Right ventricle myocardium inferior (tissue), 1 donor: Measurements from ENCODE around the gene DCBLD2. TPM values are rescaled to one million over a fixed set of nuclear protein-coding genes. Genes with fewer than 3 reads are reported as not detected.
A peak's percentile ranks its signal among the peaks of the same experiment; 100 is the strongest.
"Not testable (repeated sequence)": the region's sequence is repeated elsewhere in the genome, so short reads cannot be mapped to it uniquely, and the experiment has no call there.

Experiments used
- ATAC-seq: fragments of 200-7000 bp; cut with Tn5 transposase; one replicate; pipeline ENCODE4 v1.9.1; 2020; ENCODE audit warnings: mild to moderate bottlenecking, moderate library complexity
- DNase-seq: peaks from one replicate; pipeline ENCODE4 v3.0.0; 2021; ENCODE audit errors: missing footprints
- intact Hi-C: fragments of 100-400 bp; cut with DNase I; formaldehyde crosslinking; loops from one replicate; pipeline ENCODE4 v1.11.0; 2022
- total RNA-seq: library from RNA; stranded (reverse); fragmentation: NEBNext Ultra II Directional; extraction: Animal tissue kit (Norgen Biotek cat#: 25700); gene quantifications from one replicate; pipeline ENCODE4 v1.2.1, GENCODE V29; 2021
- donor health status: DM: no; HTN: yes; CAD: no; lungs with severe emphysema.

DCBLD2 gene
- total RNA-seq, 1 donor from 2014 or later: 34.7 TPM

DNA sequence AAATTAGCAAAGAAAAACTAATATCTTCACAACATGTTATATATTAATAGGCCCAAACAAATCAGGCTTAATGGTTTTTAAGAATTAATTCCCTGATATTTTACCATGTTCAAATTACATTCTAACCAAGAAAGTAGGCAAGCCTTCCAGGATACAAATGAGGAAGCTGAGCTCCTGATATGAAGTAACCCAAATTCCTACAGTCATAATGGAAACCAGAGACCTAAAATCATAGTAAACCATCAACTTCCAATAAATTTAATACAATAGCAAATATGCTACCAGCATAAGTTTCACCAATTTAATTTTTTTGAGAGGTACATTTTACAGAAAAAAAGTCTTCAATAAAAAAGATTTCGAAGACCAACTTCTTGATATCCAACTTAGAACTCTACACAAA lies 3.8 kb downstream of the DCBLD2 start:
- intact Hi-C loops: no loop called here
- ATAC-seq: no peak
- no peak for DNase-seq

DNA sequence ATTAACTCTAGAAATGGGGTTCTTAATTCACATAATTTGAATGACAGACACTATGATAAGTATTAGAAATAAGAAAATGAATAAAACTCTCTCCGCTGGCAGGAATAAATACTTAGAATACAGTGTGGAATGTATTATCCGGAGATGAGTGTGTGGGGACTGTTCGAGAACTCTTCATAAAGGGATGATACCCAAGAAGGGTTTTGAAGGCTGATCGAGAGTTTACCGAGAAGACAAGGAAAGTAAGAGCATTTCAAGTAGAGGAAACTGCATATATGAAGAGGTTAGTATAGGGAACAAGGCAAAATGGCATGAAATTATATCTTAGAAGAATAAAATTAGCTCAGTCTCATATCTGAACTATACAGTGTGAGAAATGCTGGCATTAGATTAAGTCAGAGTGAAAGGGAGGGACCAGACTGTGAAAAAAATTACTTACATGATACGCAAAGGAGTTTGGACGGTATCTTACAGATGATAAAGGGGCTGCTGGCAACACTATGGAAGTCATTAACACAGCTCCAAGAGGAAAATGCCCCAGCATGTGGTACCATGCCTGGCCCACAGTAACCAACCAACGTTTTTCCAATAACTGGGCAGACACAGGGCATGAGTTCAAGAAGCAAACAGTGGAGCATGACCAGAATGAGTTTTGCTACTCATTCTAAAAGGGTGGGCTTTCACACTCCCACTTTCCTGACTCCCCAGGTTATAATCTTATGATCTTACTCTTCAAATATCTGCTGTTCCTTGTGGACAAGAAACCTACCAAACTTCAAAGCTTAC lies 6.5 kb downstream of the DCBLD2 start:
- intact Hi-C loops: no loop called here
- DNase-seq (no peak), ATAC-seq (no peak)

DNA sequence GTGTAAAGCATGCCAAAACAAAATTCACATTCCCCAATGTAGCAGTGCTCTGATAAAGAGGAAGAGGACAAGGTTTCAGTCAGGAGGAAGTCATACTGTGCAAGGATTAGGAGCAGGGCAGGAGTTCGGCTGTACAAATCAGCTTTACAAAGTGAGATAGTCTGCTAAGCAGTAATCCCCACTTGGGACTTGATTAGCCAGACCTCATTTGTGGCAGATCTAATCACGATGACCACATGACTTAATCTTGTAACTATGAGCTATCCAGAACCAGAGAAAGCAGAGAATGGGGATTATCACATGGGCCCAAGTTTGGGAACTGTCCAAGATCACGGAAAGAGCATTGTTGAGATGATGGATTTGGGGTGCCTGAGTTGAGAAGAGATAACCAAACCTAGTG lies 7.8 kb downstream of the DCBLD2 start:
- ATAC-seq (no peak), DNase-seq (no peak)
- intact Hi-C loops: no loop called here

DNA sequence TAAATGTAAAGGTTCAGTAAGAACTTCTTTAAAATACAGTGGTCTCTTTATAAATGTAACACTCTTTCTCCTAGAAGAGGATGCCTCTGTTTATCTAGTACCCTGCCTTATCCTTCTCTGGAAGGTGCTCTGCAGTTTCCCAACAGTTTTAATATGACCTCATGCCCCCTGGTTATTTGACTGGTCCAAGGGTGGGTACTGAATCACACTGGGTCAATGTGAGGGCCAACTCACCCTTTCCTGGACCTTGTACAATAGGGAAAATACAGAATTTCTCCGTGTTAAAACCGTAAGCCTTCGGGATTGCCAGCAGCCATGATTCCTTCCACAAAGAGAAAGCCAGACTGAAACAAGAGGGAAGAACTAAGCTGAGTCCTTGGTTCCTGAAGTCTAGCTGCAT lies 9.2 kb downstream of the DCBLD2 start:
- DNase-seq (no peak), ATAC-seq (no peak)
- intact Hi-C loops: no loop called here

DNA sequence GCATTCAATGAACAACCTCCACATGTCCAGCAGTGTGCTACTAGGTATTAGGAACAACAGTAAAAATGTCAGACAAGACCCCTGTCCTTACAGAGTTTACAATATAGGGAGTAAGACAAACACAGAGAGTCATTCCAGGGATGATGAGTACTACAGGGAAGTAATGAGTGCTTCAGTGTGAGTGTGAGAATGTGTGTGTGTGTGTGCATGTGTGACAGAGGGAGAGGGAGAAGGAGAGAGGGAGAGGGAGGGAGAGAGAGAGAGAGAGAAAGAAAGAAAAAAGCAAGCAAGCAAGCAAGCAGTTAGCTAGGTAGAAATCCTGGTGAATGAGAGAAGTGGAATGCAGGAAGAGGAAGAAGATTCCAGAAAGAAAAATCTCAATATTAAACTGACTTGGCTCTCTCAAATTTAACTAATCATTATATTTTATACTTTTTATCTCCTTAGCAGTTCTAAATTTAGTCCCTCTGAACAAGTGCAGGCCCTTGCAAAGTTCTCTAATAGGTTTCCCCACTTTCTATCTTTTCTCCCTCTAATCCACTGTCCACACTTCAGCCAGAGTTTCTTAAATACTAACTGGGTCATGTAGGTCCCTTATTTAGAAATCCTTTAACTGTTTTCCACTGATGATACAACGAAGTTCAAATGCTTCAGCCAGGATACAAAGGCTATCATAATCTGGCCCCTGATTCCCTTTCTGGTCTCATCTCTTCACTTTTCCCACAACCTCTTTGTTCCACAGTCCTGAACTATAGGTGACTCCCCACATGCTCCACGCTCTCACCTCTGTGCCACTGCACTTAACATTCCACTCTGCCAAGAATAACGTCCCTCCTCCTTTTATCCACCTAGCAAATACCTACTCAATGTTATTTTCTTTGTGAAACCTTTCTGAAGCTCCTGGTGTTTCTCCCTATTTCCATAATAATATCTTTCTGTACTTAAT lies 10.3 kb downstream of the DCBLD2 start:
- peak; percentile 32 for ATAC-seq
- DNase-seq: no peak
- intact Hi-C loops: no loop called here

DNA sequence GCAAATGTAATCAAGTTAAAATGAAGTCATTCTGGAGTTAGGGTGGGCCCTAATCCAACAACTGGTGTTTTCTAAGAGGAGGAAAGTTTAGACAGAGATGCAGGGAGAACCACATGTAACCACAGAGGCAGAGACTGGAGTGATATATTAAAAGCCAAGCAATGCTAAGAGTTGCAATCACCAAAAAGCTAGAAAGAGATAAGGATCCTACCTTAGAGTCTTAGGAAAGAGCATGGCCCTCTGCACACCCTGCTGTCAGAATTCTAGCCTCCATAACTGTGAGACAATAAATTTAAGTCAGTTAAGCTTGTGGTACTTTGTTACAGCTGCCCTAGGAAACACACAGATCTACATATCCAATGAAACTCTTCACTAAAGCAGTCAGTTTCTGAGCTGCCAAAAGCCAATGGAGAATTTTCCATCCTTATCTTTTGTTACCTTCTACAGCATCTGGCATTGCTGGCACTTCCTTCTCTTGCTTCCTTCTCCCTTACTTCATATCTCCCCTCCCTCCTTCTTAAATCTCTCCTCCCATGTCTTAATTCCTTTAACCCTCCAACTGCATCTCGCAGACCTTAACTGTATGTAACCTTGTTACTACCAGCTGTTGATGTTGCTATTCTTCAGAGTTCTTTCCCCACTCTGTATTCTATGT lies 11.2 kb downstream of the DCBLD2 start:
- DNase-seq (no peak), ATAC-seq (no peak)
- intact Hi-C loops: no loop called here

DNA sequence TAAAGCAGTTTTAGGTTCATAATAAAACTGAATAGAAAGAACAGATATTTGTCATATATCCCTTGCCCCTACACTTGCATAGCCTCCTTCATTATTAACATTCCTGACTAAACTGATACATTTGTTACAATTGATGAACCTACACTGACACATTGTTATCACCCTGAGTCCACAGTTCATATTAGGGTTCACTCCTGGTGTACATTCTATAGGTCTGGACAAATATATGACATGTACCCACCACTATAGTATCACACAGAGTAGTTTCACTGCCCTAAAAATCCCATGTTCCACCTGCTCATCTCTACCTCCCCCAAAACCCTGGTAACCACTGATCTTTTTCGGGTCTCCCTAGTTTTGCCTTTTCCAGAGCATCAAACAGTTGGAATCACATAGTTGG lies 13.8 kb downstream of the DCBLD2 start:
- DNase-seq: no peak
- no peak for ATAC-seq
- intact Hi-C loops: no loop called here

DNA sequence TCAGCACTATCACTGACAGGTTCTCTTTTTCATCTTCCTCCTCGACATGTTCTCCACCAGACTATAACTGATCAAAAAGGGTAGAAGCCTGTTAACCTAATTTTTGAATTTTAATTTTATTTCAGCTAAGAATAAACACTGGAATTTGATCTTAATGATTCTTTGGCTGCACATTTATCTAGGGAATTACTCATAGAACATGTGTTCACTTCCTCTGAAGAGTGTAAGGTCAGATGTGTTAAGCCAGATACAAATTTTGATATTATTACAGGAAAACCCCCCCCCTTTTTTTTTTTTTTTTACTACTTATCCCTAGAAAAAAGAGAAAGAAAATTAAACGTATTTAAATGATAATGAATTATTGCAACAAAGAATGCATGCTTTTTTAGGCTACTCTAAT lies 15.0 kb downstream of the DCBLD2 start:
- DNase-seq (no peak), ATAC-seq (no peak)
- intact Hi-C loops: no loop called here

DNA sequence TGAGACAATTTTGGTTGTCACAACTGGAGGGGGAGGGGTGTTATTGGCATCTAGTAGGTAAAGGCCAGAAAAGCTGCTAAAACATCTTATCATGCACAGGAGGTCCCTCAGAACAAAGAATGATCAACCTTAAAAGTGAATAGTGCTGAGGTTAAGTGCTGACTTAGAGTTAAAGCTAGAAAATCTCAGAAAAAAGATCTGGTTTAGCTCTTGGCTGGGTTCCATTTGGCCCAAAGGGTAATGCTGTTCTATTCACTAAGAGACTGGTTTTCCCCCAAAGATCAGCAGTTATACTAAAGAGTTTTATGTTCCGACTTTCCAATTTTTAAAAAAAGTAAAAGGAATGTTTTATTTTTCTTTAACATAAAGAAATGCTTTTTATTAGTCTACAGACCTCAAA lies 15.6 kb downstream of the DCBLD2 start:
- intact Hi-C loops: no loop called here
- ATAC-seq (no peak), DNase-seq (no peak)

DNA sequence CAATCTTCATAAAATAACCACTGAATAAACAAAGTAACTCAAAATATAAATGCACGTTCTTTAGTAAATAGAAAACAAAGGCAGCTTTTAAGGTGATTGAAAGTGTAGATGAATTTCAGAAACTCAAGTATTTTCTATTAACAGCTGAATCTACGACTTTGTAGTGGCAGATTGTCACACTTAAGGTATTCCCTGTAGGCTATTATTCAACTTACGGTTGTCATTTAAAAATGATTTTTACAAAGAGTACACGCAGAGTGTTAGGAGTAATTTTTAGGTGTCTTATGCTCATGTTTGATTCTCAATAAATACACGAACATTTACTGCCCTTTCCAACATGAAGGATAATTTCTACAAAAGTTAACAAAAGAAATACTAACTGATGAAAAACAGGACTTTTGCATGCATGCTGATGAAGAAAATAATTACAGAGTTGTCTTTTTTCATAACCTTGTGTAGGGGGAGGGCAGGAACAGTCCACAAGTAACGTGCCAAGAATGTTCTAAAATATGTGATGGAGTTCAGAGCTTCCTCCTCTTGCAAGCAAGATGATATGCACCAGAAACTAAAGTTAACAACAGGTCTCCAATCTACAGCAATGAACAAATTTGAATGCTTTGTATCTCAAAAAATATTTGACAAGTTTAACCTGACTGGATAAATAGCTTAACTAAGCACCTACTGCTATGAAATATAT lies 16.7 kb downstream of the DCBLD2 start:
- DNase-seq: no peak
- intact Hi-C loops: no loop called here
- ATAC-seq: peak; percentile 74

DNA sequence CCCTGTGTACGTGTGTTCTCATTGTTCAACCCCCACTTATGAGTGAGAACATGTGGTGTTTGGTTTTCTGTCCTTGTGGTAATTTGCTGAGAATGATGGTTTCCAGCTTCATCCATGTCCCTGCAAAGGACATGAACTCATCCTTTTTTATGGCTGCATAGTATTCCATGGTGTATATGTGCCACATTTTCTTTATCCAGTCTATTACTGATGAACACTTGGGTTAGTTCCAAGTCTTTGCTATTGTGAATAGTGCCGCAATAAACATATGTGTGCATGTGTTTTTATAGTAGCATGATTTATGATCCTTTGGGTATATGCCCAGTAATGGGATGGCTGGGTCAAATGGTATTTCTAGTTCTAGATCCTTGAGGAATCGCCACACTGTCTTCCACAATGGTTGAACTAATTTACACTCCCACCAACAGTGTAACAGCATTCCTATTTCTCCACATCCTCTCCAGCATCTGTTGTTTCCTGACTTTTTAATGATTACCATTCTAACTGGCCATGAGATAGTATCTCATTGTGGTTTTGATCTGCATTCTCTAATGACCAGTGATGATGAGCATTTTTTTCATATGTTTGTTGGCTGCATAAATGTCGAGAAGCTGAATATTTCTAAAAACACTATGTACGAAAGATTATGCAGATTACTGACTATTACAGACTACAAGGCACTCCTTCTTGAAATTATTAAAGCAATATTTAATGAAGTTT lies 18.7 kb downstream of the DCBLD2 start:
- intact Hi-C loops, ATAC-seq, DNase-seq: not testable (repeated sequence)

DNA sequence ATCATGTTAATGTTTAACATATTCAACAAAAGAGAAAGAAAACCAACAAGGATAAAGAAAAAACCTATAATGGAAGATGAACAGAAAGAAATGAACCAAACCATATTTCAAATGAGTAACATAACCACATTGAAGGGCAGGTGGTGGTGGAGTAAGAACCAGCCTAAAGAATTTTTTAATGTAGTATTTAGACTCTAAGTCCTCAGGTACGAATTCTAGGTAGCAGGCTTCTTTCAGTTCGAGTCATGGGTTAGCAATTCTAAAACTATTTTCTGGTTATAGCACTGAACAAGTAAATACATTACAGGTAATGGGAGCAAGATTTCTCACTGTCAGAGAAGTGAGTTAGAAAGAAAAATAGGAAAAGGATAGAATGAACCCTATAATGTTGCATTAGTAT lies 24.4 kb downstream of the DCBLD2 start:
- DNase-seq (no peak), ATAC-seq (no peak)
- intact Hi-C loops: no loop called here

DNA sequence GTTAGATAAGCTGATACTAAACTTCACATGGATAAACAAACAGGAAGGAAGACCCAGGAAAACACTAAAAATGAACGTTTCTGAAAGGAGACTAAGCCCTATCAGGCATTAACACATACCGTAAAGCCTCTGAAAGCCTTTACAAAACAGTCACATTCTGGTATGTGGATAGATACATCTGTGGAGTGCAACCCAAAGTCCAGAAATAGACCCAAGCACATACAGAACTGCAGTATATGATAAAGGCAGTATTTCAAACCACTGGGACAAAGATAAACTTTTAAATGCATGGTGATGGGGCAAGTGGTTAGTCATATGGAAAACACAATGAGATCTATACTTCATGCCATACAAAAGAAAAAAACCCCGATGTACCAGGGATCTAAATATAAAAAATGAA lies 26.0 kb downstream of the DCBLD2 start:
- intact Hi-C loops: no loop called here
- DNase-seq (no peak), ATAC-seq (no peak)

DNA sequence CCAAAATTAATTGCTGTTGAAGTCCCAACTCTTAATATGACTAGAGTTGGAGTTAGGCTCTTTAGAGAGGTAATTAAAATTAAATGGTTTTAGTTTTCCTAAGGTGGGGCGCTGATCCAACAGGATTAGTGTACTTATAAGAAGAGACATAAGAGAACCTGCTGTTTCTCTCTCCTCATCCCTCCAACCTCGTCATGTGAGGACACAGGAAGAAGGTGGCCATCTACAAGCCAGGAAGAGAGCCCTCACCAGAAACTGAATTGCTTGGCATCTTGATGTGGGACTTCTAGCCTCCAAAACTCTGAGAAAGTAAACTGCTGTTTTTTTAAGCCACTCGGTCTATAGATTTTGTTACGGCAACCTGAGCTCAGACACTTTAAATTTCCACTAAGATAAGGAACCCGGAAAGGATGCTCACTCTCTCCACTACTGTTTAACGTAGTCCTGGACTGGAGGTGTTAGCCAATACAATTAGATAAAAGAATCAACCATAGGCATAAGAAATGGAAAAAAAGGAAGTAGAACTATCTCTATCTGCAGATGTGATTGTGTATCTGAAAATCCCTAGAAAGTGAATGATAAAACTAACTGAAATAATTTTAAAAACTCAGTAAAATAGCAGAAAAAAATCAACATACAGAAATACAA lies 26.8 kb downstream of the DCBLD2 start:
- no peak for DNase-seq
- no peak for ATAC-seq
- intact Hi-C loops: no loop called here

DNA sequence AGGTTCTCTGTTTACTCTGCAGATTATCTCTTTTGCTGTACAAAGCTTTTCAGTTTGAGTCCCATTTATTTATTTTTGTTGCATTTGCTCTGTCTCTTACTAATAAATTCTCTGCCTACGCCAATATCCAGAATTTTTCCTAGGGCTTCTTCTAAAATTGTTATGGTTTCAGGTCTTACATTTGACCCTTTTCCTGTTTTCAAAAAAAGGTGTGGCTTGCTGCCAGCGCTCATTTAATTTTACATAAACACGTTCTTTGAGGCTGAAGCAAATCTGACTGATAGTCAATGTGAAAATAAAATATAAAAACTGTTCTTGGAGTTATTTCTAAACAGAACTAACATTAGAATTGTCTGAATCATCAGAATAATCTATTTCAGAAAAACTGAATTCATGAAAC lies 32.1 kb downstream of the DCBLD2 start:
- DNase-seq (no peak), ATAC-seq (no peak)
- intact Hi-C loops: no loop called here

DNA sequence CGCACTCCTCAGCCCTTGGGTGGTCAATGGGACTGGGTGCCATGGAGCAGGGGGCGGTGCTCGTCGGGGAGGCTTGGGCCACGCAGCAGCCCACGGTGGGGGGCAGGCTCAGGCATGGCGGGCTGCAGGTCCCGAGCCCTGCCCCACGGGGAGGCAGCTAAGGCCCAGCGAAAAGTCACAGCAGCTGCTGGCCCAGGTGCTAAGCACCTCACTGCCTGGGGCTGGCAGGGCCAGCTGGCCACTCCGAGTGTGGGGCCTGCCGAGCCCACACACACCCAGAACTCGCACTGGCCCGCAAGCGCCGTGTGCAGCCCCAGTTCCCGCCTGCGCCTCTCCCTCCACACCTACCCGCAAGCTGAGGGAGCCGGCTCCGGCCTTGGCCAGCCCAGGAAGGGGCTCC lies 43.5 kb downstream of the DCBLD2 start:
- DNase-seq, intact Hi-C loops, ATAC-seq: not testable (repeated sequence)

DNA sequence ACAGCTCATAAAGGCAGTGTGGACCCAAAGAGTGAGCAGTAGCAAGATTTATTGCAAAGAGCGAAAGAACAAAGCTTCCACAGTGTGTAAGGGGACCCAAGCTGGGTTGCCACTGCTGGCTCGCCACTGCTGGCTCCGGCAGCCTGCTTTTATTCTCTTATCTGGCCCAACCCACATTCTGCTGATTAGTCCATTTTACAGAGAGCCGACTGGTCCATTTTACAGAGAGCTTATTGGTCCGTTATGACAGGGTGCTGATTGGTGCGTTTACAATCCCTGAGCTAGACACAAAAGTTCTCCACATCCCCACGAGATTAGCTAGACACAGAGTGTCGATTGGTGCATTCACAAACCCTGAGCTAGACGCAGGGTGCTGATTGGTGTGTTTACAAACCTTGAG lies 44.2 kb downstream of the DCBLD2 start:
- intact Hi-C loops, ATAC-seq: not testable (repeated sequence)

DNA sequence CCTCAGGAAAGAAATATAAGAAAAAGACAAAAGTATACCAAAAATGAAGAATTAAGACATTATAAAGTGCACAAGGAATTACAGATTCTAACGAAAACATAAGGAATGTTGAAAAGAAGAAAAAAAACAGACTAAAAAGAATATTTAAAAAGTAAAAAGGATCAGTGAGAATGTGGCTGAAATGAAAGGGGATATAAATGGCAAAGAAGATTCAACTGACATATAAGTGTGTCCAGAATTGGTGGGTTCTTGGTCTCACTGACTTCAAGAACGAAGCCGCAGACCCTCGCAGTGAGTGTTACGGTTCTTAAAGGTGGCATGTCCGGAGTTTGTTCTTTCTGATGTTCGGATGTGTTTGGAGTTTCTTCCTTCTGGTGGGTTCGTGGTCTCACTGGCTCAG lies 44.8 kb downstream of the DCBLD2 start:
- DNase-seq: no peak

More for the DNA sequence above, 44.2 kb downstream of the DCBLD2 start:
- not testable (repeated sequence) for DNase-seq

More for the DNA sequence above, 44.8 kb downstream of the DCBLD2 start:
- ATAC-seq: no peak
- intact Hi-C loops: no loop called here
